Fibroblast of villous mesenchyme (primary cell): ENCODE results near the gene SYNPO2L. TPM values are rescaled to one million over a fixed set of nuclear protein-coding genes. Genes with fewer than 3 reads are reported as not detected.

Experiments
- DNase-seq: peaks from one replicate; pipeline ENCODE4 v3.0.0-alpha.2; 2010; ENCODE audit warnings: low read depth
- H3K4me3 ChIP-seq: 2 replicates; pipeline ENCODE4 v1.5.1; 2011; ENCODE audit warnings: low read depth, mild to moderate bottlenecking, low read length
- total RNA-seq: library from RNA; depleted of rRNA; stranded (reverse); fragments of >200 nt; gene quantifications from 2 replicates; pipeline ENCODE4 v1.2.3, GENCODE V29; 2012
- TF ChIP-seq, protein P1 (sequence below): IDR thresholded peaks from 2 replicates; pipeline ENCODE4 v1.5.1; 2012; ENCODE audit warnings: low read depth, mild to moderate bottlenecking, low read length; ENCODE audit not compliant: insufficient read depth

SYNPO2L gene
- total RNA-seq, 1 donor, result 0.43 TPM

DNA sequence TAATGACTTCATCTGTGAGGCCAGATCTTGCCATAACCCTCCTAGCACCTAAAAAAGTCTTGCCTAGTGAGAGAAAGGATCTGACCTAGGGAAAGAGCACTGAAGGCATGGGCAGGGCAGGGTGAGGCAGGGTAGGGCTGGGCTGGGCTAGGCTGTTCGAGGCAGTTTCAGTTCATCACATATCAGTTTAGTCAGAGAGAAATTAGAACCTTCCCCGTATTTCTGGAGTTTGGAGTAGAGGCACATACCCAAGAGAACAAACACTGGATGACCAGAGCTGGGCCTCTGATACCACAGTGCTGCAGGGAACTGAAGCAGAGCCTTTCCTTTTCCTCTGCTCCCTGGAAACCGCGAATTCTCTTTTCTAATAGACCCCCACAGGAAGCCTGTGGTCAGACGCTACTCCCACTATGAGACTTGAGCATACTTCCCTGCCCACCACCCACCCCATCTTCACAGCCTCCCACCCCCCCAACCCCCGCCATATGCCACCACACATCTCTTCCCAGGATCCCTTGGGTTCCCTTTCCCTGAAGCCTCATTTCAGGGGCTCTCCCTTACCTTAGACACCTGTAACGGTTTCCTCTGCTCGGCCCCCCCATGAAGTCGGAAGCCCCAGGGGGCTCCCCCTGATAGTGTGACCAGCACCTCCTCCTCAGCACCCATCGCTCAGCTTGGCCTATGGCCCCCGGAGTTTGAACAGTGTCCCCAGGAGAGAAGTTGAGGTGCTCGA lies 406 bp downstream of the SYNPO2L start:
- H3K4me3 ChIP-seq, result no peak overlapping the region
- TF ChIP-seq, protein P1, sequence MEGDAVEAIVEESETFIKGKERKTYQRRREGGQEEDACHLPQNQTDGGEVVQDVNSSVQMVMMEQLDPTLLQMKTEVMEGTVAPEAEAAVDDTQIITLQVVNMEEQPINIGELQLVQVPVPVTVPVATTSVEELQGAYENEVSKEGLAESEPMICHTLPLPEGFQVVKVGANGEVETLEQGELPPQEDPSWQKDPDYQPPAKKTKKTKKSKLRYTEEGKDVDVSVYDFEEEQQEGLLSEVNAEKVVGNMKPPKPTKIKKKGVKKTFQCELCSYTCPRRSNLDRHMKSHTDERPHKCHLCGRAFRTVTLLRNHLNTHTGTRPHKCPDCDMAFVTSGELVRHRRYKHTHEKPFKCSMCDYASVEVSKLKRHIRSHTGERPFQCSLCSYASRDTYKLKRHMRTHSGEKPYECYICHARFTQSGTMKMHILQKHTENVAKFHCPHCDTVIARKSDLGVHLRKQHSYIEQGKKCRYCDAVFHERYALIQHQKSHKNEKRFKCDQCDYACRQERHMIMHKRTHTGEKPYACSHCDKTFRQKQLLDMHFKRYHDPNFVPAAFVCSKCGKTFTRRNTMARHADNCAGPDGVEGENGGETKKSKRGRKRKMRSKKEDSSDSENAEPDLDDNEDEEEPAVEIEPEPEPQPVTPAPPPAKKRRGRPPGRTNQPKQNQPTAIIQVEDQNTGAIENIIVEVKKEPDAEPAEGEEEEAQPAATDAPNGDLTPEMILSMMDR, result no peak
- DNase-seq, result no peak

DNA sequence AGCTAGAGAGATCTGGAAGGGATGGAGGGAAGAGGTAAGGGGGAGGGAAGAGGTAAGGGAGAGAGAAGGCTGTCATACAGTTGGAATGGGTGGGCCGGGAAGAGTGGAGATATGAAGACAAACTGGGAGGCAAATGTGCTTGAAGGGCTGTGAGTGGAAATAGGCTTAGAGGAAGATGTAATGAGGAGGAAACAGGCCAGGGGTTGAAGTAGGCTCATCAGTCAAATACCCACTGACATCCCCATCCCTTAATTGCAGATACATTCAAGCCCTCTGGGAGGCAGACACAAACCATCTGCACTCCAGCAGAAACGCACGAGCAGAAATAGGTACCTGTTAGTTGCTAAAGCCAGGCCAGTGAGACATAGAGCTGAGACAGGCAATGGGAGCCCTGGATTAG lies 2.1 kb downstream of the SYNPO2L start:
- TF ChIP-seq, protein P1, result peak; percentile 22
- no peak overlapping the region for H3K4me3 ChIP-seq
- peak; percentile 41 for DNase-seq

DNA sequence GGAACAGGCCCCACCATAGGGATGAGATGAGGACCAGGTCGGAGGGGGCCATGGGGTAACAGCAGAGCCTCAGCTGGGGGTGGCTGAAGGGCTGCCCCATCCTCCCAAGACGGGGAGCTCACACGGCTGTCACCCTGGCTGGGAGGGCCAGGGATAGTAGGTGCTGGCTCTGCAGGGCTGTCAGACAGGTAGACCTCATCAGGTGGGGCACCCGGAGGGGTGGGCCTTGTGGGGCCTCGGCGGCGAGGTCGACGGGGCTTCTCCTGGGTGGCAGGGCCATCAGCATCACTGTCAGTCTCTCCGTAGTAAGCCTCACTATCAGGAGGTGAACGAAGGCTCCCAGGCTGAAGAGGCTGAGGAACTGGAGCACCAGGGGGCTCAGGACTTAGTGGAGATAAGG lies 2.6 kb downstream of the SYNPO2L start:
- DNase-seq, result no peak
- TF ChIP-seq, protein P1, result no peak
- no peak overlapping the region for H3K4me3 ChIP-seq

DNA sequence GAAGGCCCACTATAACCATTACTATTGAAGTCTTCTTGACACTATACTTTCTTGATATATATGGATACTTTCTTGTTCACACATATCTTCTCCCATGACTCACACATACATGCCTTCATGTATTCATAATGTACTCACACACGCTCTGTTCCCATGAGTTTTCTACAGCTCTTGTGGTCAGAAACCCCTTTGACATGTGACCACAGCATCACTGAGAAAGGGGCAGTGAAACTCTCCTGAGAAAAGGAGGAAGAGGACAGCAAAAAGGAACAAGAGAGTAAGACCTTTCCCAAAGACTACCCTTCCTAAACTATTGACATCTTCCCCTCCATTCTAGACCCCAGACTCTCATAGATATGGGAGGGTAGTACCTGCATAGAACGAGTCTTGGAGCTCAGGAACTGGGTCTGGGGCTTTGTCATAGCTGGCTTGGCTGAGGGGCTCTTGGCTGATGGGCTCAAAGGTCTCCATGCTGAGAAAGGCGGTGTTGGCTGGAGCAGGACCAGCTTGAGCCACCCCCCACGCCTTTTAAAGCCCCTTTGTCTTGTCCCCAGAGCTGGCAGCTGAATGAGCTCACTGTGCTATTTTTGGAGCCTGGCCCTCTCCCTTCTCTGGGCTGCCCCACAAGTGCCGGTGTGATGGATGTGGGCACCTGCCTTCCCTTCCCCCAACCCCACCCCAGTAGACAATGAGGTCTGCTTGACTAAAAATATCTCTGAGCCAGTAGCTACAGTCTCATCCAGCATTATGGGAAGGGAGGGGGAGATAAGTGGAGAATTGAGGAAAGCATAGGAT lies 5.1 kb downstream of the SYNPO2L start:
- peak; percentile 80 for DNase-seq
- TF ChIP-seq, protein P1, result no peak
- H3K4me3 ChIP-seq, result no peak overlapping the region

DNA sequence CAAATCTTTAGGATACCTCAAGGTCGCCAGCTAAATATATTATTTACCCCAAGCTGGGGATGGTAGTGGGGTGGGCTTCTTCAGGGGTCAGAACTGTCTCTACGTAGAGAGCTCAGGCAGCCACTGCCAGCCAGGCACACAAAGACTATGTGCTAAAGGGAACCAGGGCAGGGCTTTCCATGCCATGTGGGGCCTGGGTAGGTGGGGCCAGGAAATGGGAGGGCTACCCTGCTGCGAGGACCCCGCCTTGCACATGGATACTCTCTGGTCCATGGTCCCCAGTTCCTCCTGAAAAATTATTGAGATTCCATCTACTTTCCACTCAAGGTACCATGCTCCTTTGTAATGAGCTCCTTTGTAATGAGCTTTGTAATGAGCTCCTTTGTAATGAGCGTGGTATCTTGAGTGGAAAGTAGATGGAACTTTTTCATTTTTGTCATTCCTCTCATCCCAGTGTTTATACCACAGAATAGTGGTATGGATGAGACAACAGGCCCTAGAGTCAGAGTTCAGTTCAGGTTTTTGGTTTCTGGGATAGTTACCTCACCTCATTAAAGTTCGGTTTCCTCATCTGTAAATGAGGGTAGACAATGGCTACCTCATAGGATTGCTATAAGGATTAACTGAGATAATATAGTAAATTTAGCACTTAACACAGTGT lies 5.8 kb downstream of the SYNPO2L start:
- peak; percentile 63 for DNase-seq
- H3K4me3 ChIP-seq, result no peak overlapping the region
- TF ChIP-seq, protein P1, result no peak

DNA sequence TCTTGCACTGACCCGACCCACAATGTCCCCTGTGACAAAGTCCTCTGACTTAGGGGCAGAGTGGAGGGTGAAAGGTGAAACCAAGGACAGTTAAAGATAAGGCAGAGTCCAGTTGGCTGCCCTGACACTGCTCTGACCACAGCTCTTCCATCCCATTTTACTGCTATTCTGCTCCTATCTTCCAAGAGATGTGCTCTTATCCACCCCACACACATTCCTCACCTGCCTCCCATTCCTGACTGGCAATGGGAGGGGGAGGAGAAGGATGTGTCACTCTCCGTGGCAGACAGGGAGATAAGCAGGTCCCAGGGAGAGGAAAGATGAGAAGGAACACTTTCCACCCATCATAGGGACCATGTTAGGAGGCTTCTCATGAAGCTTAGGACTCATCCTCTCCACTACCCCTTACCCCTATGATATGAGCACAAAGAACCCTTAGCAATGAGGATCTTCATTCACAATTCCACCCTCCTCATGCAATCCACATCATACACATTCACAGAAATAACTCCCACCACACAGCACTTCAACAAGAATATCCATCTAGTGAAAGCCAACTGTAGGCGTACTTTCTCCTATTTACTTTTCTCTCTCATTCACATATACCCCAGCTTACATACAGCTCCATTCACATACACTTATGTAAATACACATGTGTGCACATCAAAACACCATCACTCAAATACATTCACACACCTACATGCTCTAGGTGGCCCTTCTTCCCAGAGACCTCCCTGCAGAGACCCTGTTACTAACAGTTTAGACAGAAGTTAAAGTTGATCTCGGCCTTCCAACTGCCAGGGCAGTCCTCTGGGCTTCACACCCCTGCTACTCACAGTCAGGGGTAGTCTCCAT lies 6.6 kb downstream of the SYNPO2L start:
- DNase-seq, result no peak
- TF ChIP-seq, protein P1, result no peak
- H3K4me3 ChIP-seq, result no peak overlapping the region
